WTC11 (cell line): ENCODE results near the gene SLC25A38. TPM values are rescaled to one million over a fixed set of nuclear protein-coding genes. Genes with fewer than 3 reads are reported as not detected.
A peak's percentile ranks its signal among the peaks of the same experiment; 100 is the strongest.

Source experiments
- ATF6 ChIP-seq: sonication (generic); formaldehyde crosslinking; IDR thresholded peaks from 2 replicates; pipeline ENCODE4 v1.8.1; 2023; ENCODE audit warnings: mild to moderate bottlenecking, missing genetic modification reagents
- CREM ChIP-seq: sonication (generic); formaldehyde crosslinking; IDR thresholded peaks from 2 replicates; pipeline ENCODE4 v1.8.1; 2022; ENCODE audit warnings: mild to moderate bottlenecking, missing genetic modification reagents, moderate library complexity
- E2F5 ChIP-seq: sonication (generic); formaldehyde crosslinking; IDR thresholded peaks from 2 replicates; pipeline ENCODE4 v1.8.1; 2022; ENCODE audit warnings: mild to moderate bottlenecking, moderate library complexity, missing genetic modification reagents
- ETV6 ChIP-seq: sonication (generic); formaldehyde crosslinking; IDR thresholded peaks from 2 replicates; pipeline ENCODE4 v1.8.1; 2022; ENCODE audit warnings: mild to moderate bottlenecking, missing genetic modification reagents
- FOXP1 ChIP-seq: sonication (generic); formaldehyde crosslinking; IDR thresholded peaks from 2 replicates; pipeline ENCODE4 v1.8.0; 2022; ENCODE audit warnings: missing genetic modification reagents, mild to moderate bottlenecking, moderate library complexity, borderline replicate concordance
- GABPB1 ChIP-seq: sonication (generic); formaldehyde crosslinking; IDR thresholded peaks from 2 replicates; pipeline ENCODE4 v1.8.1; 2023; ENCODE audit warnings: mild to moderate bottlenecking, missing genetic modification reagents
- IRF1 ChIP-seq: sonication (generic); formaldehyde crosslinking; IDR thresholded peaks from 2 replicates; pipeline ENCODE4 v1.8.0; 2023; ENCODE audit warnings: missing genetic modification reagents
- IRF2 ChIP-seq: sonication (generic); formaldehyde crosslinking; IDR thresholded peaks from 2 replicates; pipeline ENCODE4 v1.8.0; 2022; ENCODE audit warnings: low read depth, missing genetic modification reagents, borderline replicate concordance
- JAZF1 ChIP-seq: fragments of 250-450 bp; sonication (Bioruptor Pico); IDR thresholded peaks from 2 replicates; pipeline ENCODE4 v1.9.0; 2021; ENCODE audit warnings: moderate library complexity, mild to moderate bottlenecking, inconsistent platforms
- NFE2L1 ChIP-seq: sonication (generic); formaldehyde crosslinking; IDR thresholded peaks from 2 replicates; pipeline ENCODE4 v1.8.1; 2023; ENCODE audit warnings: missing genetic modification reagents
- NFYB ChIP-seq: sonication (generic); formaldehyde crosslinking; conservative IDR thresholded peaks from 2 replicates; pipeline ENCODE4 v1.8.0; 2022; ENCODE audit warnings: low read depth, missing genetic modification reagents
- NR2C2 ChIP-seq: sonication (generic); formaldehyde crosslinking; IDR thresholded peaks from 2 replicates; pipeline ENCODE4 v1.8.0; 2022; ENCODE audit warnings: mild to moderate bottlenecking, missing genetic modification reagents
- PREB ChIP-seq: sonication (generic); formaldehyde crosslinking; IDR thresholded peaks from 2 replicates; pipeline ENCODE4 v1.8.1; 2022; ENCODE audit warnings: mild to moderate bottlenecking, missing genetic modification reagents, moderate library complexity, borderline replicate concordance
- PRRX2 ChIP-seq: fragments of 250-450 bp; sonication (Bioruptor Pico); IDR thresholded peaks from 2 replicates; pipeline ENCODE4 v1.8.0; 2021; ENCODE audit warnings: mild to moderate bottlenecking
- RELA ChIP-seq: sonication (generic); formaldehyde crosslinking; IDR thresholded peaks from 2 replicates; pipeline ENCODE4 v1.8.1; 2022; ENCODE audit warnings: missing genetic modification reagents, mild to moderate bottlenecking, borderline replicate concordance
- SMAD4 ChIP-seq: sonication (generic); formaldehyde crosslinking; IDR thresholded peaks from 2 replicates; pipeline ENCODE4 v1.8.0; 2022; ENCODE audit warnings: mild to moderate bottlenecking, missing genetic modification reagents
- SP1 ChIP-seq: sonication (generic); formaldehyde crosslinking; conservative IDR thresholded peaks from 2 replicates; pipeline ENCODE4 v1.8.1; 2022; ENCODE audit warnings: missing genetic modification reagents
- USF2 ChIP-seq: sonication (generic); formaldehyde crosslinking; IDR thresholded peaks from 2 replicates; pipeline ENCODE4 v1.8.1; 2023; ENCODE audit warnings: mild to moderate bottlenecking, missing genetic modification reagents, moderate library complexity
- ZBTB21 ChIP-seq: sonication (generic); formaldehyde crosslinking; IDR thresholded peaks from 2 replicates; pipeline ENCODE4 v1.8.1; 2023; ENCODE audit warnings: mild to moderate bottlenecking, missing genetic modification reagents, borderline replicate concordance
- ZNF121 ChIP-seq: sonication (generic); formaldehyde crosslinking; IDR thresholded peaks from 2 replicates; pipeline ENCODE4 v1.8.0; 2023; ENCODE audit warnings: missing genetic modification reagents
- ZNF138 ChIP-seq: sonication (generic); formaldehyde crosslinking; conservative IDR thresholded peaks from 2 replicates; pipeline ENCODE4 v1.8.1; 2022; ENCODE audit warnings: mild to moderate bottlenecking, moderate library complexity, missing genetic modification reagents
- ZNF317 ChIP-seq: sonication (generic); formaldehyde crosslinking; IDR thresholded peaks from 2 replicates; pipeline ENCODE4 v1.8.1; 2023; ENCODE audit warnings: low read depth, mild to moderate bottlenecking, moderate library complexity, missing genetic modification reagents, borderline replicate concordance
- ZNF396 ChIP-seq: fragments of 250-450 bp; sonication (Bioruptor Pico); IDR thresholded peaks from 2 replicates; pipeline ENCODE4 v1.8.0; 2021; ENCODE audit warnings: mild to moderate bottlenecking, moderate library complexity, borderline replicate concordance
- ZNF425 ChIP-seq: fragments of 250-450 bp; sonication (Bioruptor Pico); conservative IDR thresholded peaks from 2 replicates; pipeline ENCODE4 v1.9.0; 2021; ENCODE audit warnings: mild to moderate bottlenecking
- ZNF532 ChIP-seq: fragments of 250-450 bp; sonication (Bioruptor Pico); IDR thresholded peaks from 2 replicates; pipeline ENCODE4 v1.9.0; 2021; ENCODE audit warnings: mild to moderate bottlenecking, borderline replicate concordance
- total RNA-seq: library from RNA; stranded (reverse); gene quantifications from 3 replicates; pipeline ENCODE4 v1.2.3, GENCODE V29; 2021

SLC25A38 gene
- total RNA-seq, 1 experiment from 2014 or later: 34.9 TPM

GRCh38 chr3:39406368-39407258, 23.4 kb downstream of the SLC25A38 start, which contains the start of gene RPSA (continued):
- peak; percentile 43 for TF ChIP-seq ZNF425 (CRISPR knock-in tag)
- peak; percentile 89 for TF ChIP-seq ETV6
- TF ChIP-seq CREM (CRISPR knock-in tag): peak; percentile 88
- peak; percentile 45; the same call in 1 of the 2 replicates for TF ChIP-seq GABPB1
- TF ChIP-seq ZNF317 (CRISPR knock-in tag): no peak
- TF ChIP-seq ZNF396 (CRISPR knock-in tag): no peak
- TF ChIP-seq ZBTB21 (CRISPR knock-in tag): no peak
- TF ChIP-seq E2F5: peak; percentile 80; the same call in 1 of the 2 replicates
- TF ChIP-seq NR2C2 (CRISPR knock-in tag): no peak
- 0 out of 2 replicates have a peak, but pooled peaks have one; percentile 2 for TF ChIP-seq JAZF1 (CRISPR knock-in tag)
- no peak for TF ChIP-seq ATF6
- TF ChIP-seq ZNF121 (CRISPR knock-in tag): no peak
- no peak; the same call in 1 of the 2 replicates for TF ChIP-seq PRRX2 (CRISPR knock-in tag)
- peak; percentile 74 for TF ChIP-seq SP1 (CRISPR knock-in tag)
- 0 out of 2 replicates have a peak, but pooled peaks have one; percentile 27 for TF ChIP-seq ZNF532
- no peak for TF ChIP-seq IRF2 (CRISPR knock-in tag)
- TF ChIP-seq FOXP1: peak; percentile 82; the same call in 1 of the 2 replicates
- no peak for TF ChIP-seq ZNF138
- TF ChIP-seq SMAD4 (CRISPR knock-in tag): peak; percentile 76; the same call in 1 of the 2 replicates
- TF ChIP-seq USF2 (CRISPR knock-in tag): peak; percentile 78
- TF ChIP-seq RELA (CRISPR knock-in tag): no peak
- peak; percentile 60 for TF ChIP-seq NFYB (CRISPR knock-in tag)
- peak; percentile 77; the same call in 1 of the 2 replicates for TF ChIP-seq IRF1 (CRISPR knock-in tag)
- TF ChIP-seq NFE2L1: peak; percentile 84
- TF ChIP-seq PREB: no peak
